ENCODE results near the gene INPP5K.
A peak's percentile ranks its signal among the peaks of the same experiment; 100 is the strongest.

The INPP5K gene

GRCh38 chr17:1560858-1561355, 44.5 kb upstream of the INPP5K start:
- H3K27ac ChIP-seq, result no peak overlapping the region
- in situ Hi-C loops (cut with HindIII; ENCODE audit: low pct_ligation_motif_present, low sequenced_read_pairs), result no loop called here
- no peaks in the 10 kb centered on the region for H3K36me3 ChIP-seq (replicated peaks)
- no peak for TF ChIP-seq CTCF (IDR thresholded peaks at IDR 0.05; ENCODE audit: low read depth, low read length, missing control alignments)
- H3K27me3 ChIP-seq (replicated peaks), result no peaks in the 10 kb centered on the region
- no peak for DNase-seq
- peak overlapping the region; percentile 69 for H3K4me3 ChIP-seq (ENCODE audit: low read depth, low read length)

GRCh38 chr17:1560101-1560857, 43.9 kb upstream of the INPP5K start:
- Histone ChIP-seq H3K4me3 (ENCODE audit: low read depth, low read length) (no peak overlapping the region), H3K27ac (no peak overlapping the region), H3K27me3 (replicated peaks) (no peaks in the 10 kb centered on the region), H3K36me3 (replicated peaks) (peaks cover 2% of the 10 kb centered on the region)
- TF ChIP-seq CTCF (IDR thresholded peaks at IDR 0.05; ENCODE audit: low read depth, low read length, missing control alignments), result no peak
- DNase-seq, result no peak
- in situ Hi-C loops (cut with HindIII; ENCODE audit: low pct_ligation_motif_present, low sequenced_read_pairs), result no loop called here

GRCh38 chr17:1559047-1560043, 42.9 kb upstream of the INPP5K start:
- Histone ChIP-seq H3K27me3 (replicated peaks) (no peaks in the 10 kb centered on the region), H3K4me3 (ENCODE audit: low read depth, low read length) (no peak overlapping the region), H3K36me3 (replicated peaks) (peaks cover 2% of the 10 kb centered on the region), H3K27ac (no peak overlapping the region)
- in situ Hi-C loops (cut with HindIII; ENCODE audit: low pct_ligation_motif_present, low sequenced_read_pairs), result no loop called here
- no peak for TF ChIP-seq CTCF (IDR thresholded peaks at IDR 0.05; ENCODE audit: low read depth, low read length, missing control alignments)
- DNase-seq, result no peak

GRCh38 chr17:1558401-1558800, 42.0 kb upstream of the INPP5K start:
- in situ Hi-C loops (cut with HindIII; ENCODE audit: low pct_ligation_motif_present, low sequenced_read_pairs), result no loop called here
- no peak for TF ChIP-seq CTCF (IDR thresholded peaks at IDR 0.05; ENCODE audit: low read depth, low read length, missing control alignments)
- H3K36me3 ChIP-seq (replicated peaks), result peaks cover 7% of the 10 kb centered on the region

GRCh38 chr17:1557355-1558095, 41.1 kb upstream of the INPP5K start:
- in situ Hi-C loops (cut with HindIII; ENCODE audit: low pct_ligation_motif_present, low sequenced_read_pairs), result no loop called here
- H3K27me3 ChIP-seq (replicated peaks), result no peaks in the 10 kb centered on the region
- peak overlapping the region; percentile 17 for H3K27ac ChIP-seq
- peaks cover 7% of the 10 kb centered on the region for H3K36me3 ChIP-seq (replicated peaks)
- no peak overlapping the region for H3K4me3 ChIP-seq (ENCODE audit: low read depth, low read length)
- no peak for TF ChIP-seq CTCF (IDR thresholded peaks at IDR 0.05; ENCODE audit: low read depth, low read length, missing control alignments)
- peak; percentile 44 for DNase-seq

More at GRCh38 chr17:1558401-1558800, 42.0 kb upstream of the INPP5K start:
- no peaks in the 10 kb centered on the region for H3K27me3 ChIP-seq (replicated peaks)
- H3K27ac ChIP-seq, result no peak overlapping the region
- no peak for DNase-seq
- no peak overlapping the region for H3K4me3 ChIP-seq (ENCODE audit: low read depth, low read length)
